HG02610 (cell line): Measurements from ENCODE around the gene ATIC.
"Not testable (repeated sequence)": the region's sequence is repeated elsewhere in the genome, so short reads cannot be mapped to it uniquely, and the experiment has no call there.

ENCODE experiments used
- ATAC-seq: cut with Tn5 transposase; IDR thresholded peaks from one replicate; pipeline ENCODE4 v1.9.1; 2021; ENCODE audit warnings: mild to moderate bottlenecking, moderate library complexity; ENCODE audit not compliant: unreplicated experiment

The ATIC gene

GRCh38 chr2:215360059-215360458, 48.2 kb downstream of the ATIC start:
- ATAC-seq, result not testable (repeated sequence)

GRCh38 chr2:215360596-215360995, 48.7 kb downstream of the ATIC start:
- no peak for ATAC-seq

GRCh38 chr2:215361211-215361875, 49.5 kb downstream of the ATIC start:
- no peak for ATAC-seq

- ATAC-seq, result no peak
Measured at GRCh38 chr2:215361876-215362561, 50.2 kb downstream of the ATIC start.

DNA sequence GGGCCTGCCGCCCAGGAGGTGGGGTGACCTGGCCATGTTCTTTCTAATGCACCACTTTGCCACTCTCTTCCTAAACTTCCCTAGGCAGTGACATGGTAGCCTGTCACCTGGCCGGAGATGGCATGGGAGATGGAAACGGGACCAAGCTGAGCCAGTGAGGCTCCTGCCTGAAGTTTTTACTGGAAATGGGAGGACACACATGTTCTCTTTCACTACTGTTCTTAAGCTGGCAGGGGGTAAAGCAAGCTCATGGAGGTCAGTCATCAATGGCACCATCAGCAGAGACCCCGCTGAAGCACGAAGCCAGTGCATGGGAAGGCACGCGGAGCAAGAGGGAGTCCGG, 50.7 kb downstream of the ATIC start:
- no peak for ATAC-seq

- ATAC-seq, result no peak
Measured at GRCh38 chr2:215363039-215363438, 51.2 kb downstream of the ATIC start.

- ATAC-seq, result no peak
Measured at GRCh38 chr2:215363461-215364156, 51.8 kb downstream of the ATIC start.

DNA sequence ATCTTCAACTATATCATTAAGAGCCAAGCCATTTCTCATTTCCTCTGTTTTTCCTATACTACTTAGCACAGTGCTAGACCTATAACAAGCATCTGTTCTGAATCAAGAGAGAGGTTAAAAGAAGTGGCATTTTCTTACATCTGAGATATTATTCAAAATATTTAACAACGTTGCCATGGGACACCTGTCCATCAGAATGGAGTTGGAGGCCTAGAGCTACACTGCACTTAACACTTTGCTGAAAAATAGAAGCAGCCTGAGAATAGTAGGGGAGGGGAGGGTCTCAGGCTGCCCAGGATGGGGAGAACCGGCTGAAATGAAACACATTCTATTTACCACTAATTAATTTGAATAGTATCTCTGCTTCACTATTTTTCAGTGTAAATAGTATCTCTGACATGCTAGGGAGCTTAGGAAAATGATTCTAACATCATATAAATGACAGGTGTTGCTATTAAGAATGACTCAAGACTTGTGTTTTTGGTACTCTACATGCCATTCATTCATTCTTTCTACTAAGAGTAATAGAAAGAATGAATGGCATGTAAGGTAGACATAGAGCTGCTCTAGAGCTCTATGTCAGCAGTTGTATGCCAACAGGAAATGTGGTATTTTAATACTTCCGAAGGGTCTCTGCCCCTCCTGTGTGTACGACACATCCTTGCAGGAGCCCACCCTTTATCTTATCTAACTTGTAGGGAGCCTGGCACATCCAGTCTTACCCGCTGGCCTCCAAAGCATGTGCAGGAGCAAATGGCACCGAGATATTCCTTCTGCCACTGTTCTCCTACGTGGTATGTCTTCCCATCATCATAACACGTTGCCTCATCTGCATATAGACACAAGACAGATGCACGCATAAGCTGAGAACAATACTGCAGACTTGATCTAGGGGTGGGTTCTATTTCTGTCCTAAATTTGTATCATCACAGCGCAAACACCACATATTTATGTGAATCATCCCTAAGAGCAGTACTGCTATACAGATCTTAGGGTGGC, 52.6 kb downstream of the ATIC start:
- no peak for ATAC-seq

DNA sequence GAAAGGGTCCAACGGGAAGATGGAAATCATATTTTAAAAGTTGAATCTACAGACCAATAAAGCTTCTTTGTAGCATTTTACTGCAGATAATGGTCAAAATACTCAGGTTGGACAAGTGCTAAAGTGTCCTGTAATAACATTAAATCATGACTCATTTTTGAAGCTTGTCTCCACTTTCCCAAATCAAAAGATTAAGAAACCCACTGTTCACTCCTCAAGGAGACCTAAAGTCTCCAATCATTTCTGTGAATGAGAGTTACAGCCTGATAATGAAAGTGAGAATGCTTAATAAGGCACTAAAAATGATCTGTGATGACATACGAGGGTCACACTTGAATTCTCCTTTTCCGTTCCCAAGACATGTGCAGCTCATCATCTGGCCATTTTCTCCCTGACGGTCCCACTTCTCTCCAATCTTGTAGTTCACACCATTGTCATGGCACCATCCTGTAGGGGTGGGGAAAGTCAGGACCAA, 53.4 kb downstream of the ATIC start:
- peak; percentile 81 for ATAC-seq

DNA sequence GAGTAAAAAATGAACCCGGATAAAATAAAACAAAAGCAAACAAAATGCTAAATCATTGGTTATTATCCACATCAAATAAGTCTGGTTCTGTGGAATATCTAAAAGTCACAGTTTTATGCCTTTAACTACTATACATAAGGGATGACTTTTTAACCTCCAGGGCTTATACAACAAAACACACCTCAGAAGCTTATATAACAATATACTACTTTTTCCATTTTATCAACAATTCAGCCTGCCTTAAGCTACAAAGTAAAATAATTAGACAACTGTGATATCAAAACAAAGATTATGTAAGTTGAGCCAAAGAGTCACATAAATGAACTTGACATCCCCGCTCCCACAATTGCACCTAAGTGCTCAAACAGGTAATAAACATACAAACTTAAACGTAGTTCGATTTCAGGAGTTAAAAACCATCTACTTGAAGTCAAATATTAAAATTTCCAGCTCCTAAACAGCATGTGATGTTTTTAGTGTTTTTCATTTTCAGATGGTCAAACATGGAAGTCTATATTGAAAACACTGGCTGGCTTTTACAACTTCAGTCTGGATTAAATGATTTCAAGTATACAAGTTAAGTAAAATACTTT, 54.7 kb downstream of the ATIC start:
- no peak for ATAC-seq

- ATAC-seq, result no peak
Measured at GRCh38 chr2:215367662-215368492, 56.0 kb downstream of the ATIC start.

DNA sequence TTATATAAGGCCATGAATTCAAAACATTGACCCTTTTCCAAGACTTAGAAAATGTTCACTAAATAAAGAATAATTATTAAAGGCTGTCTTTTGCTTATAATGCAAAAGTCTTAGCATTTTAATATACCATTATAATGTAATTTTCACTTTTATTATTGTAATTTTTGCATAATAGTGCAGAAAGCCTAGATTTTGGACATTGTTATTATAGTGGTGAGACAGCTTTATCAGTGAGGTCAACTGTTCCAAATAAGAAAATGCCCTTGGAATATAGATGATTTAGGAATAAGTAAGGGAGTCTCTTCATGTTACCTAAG, 56.6 kb downstream of the ATIC start:
- no peak for ATAC-seq

- no peak for ATAC-seq
Measured at GRCh38 chr2:215369181-215369760, 57.4 kb downstream of the ATIC start.

- no peak for ATAC-seq
Measured at GRCh38 chr2:215370112-215370965, 58.5 kb downstream of the ATIC start.

DNA sequence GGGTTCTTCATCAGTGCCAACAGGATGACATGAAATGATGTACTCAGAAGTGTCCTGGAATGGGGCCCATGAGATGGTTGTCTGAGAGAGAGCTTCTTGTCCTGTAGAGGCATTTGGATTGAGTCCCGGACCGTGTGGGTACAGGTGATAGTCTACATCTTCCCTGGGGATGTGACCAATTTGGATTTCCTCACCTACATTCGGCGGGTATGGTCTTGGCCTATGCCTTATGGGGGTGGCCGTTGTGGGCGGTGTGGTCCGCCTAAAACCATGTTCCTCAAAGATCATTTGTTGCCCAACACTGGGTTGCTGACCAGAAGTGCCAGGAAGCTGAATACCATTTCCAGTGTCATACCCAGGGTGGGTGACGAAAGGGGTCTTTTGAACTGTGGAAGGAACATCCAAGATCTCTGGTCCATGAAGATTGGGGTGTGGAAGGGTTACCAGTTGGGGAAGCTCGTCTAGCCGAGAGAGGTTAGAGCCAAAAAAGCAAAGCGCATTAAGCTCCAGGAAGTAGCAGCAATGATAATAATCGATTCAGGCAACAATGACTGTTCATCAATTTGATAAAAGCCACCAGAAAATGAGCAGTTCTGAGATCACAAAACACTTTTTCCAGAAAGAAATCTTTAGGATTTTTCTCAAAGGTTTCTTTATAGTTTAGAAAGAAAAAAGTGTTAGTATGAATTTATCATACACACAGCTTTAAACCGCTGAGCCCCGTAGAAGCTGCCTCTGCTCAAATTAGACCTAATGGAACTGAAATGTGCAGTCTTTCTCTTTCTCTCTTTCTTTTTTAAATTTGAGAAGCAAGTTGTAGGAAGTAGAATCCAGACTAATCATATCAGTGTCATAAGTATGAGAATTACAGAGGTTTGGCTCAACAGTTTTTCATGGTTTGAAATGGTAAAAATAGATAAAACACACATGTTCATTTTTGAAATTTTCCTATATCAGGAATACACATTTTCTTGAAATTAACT, 60.3 kb downstream of the ATIC start:
- no peak for ATAC-seq

DNA sequence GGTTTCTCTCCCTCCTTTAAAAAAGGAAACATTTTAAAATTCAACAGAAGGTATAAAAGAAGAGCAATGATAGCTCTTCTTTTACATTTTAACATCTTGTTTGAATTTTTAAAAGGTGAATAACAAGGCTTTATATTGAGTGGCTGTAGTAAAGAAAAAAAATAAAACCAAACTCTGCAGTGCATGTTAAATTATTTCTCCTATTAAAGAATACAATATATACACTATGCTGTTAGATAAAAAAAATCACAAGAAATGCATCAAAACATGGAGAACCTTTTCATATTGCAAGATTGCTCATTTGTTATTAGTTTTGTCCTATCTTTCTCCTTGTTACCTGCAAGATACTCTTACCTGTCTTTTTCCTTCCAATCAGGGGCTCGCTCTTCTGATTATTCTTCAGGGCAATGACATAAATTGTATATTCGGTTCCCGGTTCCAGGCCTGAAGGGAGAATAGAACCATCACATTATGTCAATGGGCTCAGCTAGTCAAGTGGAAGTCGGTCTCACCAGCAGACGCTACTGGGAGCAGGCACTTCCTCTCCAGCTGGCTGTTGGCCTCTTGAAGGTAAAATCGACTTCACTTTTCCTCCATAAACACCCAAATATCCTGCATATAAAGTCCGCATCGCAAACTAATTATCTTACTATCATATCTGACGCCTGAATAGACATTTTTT, 61.2 kb downstream of the ATIC start:
- ATAC-seq, result no peak

- no peak for ATAC-seq
Measured at GRCh38 chr2:215374002-215374401, 62.1 kb downstream of the ATIC start.
